ENCODE results near the gene ADD3. TPM values are rescaled to one million over a fixed set of nuclear protein-coding genes. Genes with fewer than 3 reads are reported as not detected.

ADD3 gene
- total and polyA plus RNA-seq, 2 of the 13 experiments (the other 11 are each of a cell fraction or from before 2014, with no cell fraction given), result 44.7 to 57.5 TPM

DNA sequence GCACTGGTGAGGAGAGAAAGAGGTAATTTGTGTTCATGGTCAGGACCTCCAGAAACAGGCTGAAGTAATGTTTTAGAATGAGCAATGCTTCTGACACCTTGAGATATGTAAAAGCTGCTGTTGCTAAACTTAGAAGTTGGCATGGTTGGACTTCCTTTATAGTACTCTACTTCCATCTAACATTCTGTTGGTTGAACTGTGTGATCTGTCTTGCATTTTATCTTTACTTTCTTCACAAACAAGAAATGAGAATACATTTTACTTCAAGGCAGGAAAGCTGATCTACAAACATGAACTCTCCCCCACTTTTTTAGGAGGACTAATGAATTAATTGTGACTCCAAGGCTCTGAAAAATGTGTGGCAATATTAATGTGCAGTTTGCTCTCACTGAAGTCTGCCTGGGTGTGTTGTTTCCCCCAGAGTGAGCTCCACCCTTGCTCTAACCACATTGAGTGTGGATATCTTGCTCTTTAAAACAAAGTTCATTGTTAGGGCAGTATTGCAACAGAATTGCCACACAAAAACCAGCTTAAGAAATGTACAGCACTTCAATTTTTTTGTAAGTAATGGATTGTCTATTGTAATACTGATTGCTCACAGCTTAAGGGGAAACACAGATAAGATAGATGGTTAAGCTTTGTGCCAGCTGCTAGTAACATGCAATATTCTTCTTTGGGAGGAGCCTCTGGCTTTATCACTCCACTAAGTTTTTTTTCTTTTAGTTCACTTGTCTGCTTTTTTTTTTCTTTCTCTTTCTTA, 69.0 kb downstream of the ADD3 start (continued):
- TF ChIP-seq, protein P1, sequence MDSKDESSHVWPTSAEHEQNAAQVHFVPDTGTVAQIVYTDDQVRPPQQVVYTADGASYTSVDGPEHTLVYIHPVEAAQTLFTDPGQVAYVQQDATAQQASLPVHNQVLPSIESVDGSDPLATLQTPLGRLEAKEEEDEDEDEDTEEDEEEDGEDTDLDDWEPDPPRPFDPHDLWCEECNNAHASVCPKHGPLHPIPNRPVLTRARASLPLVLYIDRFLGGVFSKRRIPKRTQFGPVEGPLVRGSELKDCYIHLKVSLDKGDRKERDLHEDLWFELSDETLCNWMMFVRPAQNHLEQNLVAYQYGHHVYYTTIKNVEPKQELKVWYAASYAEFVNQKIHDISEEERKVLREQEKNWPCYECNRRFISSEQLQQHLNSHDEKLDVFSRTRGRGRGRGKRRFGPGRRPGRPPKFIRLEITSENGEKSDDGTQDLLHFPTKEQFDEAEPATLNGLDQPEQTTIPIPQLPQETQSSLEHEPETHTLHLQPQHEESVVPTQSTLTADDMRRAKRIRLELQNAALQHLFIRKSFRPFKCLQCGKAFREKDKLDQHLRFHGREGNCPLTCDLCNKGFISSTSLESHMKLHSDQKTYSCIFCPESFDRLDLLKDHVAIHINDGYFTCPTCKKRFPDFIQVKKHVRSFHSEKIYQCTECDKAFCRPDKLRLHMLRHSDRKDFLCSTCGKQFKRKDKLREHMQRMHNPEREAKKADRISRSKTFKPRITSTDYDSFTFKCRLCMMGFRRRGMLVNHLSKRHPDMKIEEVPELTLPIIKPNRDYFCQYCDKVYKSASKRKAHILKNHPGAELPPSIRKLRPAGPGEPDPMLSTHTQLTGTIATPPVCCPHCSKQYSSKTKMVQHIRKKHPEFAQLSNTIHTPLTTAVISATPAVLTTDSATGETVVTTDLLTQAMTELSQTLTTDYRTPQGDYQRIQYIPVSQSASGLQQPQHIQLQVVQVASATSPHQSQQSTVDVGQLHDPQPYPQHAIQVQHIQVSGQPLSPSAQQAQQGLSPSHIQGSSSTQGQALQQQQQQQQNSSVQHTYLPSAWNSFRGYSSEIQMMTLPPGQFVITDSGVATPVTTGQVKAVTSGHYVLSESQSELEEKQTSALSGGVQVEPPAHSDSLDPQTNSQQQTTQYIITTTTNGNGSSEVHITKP (CRISPR knock-in tag; IDR thresholded peaks at IDR 0.05; ENCODE audit: low read depth), result no peak
- no peak for TF ChIP-seq MBNL3 (CRISPR knock-in tag; conservative IDR thresholded peaks at IDR 0.05)
- TF ChIP-seq ZNF761 (CRISPR knock-in tag; conservative IDR thresholded peaks at IDR 0.05), result no peak
- TF ChIP-seq, protein P2, sequence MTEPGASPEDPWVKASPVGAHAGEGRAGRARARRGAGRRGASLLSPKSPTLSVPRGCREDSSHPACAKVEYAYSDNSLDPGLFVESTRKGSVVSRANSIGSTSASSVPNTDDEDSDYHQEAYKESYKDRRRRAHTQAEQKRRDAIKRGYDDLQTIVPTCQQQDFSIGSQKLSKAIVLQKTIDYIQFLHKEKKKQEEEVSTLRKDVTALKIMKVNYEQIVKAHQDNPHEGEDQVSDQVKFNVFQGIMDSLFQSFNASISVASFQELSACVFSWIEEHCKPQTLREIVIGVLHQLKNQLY (CRISPR knock-in tag; IDR thresholded peaks at IDR 0.05), result no peak
- no peak for TF ChIP-seq MAFF (IDR thresholded peaks at IDR 0.05; ENCODE audit: low read depth, low read length)
- TF ChIP-seq, protein P3, sequence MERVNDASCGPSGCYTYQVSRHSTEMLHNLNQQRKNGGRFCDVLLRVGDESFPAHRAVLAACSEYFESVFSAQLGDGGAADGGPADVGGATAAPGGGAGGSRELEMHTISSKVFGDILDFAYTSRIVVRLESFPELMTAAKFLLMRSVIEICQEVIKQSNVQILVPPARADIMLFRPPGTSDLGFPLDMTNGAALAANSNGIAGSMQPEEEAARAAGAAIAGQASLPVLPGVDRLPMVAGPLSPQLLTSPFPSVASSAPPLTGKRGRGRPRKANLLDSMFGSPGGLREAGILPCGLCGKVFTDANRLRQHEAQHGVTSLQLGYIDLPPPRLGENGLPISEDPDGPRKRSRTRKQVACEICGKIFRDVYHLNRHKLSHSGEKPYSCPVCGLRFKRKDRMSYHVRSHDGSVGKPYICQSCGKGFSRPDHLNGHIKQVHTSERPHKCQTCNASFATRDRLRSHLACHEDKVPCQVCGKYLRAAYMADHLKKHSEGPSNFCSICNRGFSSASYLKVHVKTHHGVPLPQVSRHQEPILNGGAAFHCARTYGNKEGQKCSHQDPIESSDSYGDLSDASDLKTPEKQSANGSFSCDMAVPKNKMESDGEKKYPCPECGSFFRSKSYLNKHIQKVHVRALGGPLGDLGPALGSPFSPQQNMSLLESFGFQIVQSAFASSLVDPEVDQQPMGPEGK (CRISPR knock-in tag; IDR thresholded peaks at IDR 0.05), result peak; percentile 41; the same call in 1 of the 2 replicates
- no peak for TF ChIP-seq SOX6 (IDR thresholded peaks at IDR 0.05)
- peak; percentile 97 for TF ChIP-seq SOX6 (CRISPR knock-in tag; IDR thresholded peaks at IDR 0.05)
- TF ChIP-seq, protein P4, sequence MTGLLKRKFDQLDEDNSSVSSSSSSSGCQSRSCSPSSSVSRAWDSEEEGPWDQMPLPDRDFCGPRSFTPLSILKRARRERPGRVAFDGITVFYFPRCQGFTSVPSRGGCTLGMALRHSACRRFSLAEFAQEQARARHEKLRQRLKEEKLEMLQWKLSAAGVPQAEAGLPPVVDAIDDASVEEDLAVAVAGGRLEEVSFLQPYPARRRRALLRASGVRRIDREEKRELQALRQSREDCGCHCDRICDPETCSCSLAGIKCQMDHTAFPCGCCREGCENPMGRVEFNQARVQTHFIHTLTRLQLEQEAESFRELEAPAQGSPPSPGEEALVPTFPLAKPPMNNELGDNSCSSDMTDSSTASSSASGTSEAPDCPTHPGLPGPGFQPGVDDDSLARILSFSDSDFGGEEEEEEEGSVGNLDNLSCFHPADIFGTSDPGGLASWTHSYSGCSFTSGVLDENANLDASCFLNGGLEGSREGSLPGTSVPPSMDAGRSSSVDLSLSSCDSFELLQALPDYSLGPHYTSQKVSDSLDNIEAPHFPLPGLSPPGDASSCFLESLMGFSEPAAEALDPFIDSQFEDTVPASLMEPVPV (CRISPR knock-in tag; IDR thresholded peaks at IDR 0.05), result no peak
- peak; percentile 67; the same call in 1 of the 2 replicates for TF ChIP-seq NR2F2 (IDR thresholded peaks at IDR 0.05; ENCODE audit: borderline replicate concordance, low read depth)
- TF ChIP-seq, protein P5, sequence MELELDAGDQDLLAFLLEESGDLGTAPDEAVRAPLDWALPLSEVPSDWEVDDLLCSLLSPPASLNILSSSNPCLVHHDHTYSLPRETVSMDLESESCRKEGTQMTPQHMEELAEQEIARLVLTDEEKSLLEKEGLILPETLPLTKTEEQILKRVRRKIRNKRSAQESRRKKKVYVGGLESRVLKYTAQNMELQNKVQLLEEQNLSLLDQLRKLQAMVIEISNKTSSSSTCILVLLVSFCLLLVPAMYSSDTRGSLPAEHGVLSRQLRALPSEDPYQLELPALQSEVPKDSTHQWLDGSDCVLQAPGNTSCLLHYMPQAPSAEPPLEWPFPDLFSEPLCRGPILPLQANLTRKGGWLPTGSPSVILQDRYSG (CRISPR knock-in tag; IDR thresholded peaks at IDR 0.05), result no peak
- no peak for TF ChIP-seq CCDC6 (CRISPR knock-in tag; IDR thresholded peaks at IDR 0.05)
- no peak for TF ChIP-seq PAX8 (CRISPR knock-in tag; IDR thresholded peaks at IDR 0.05; ENCODE audit: borderline replicate concordance)
- no peak for TF ChIP-seq SNRNP70 (IDR thresholded peaks at IDR 0.05; ENCODE audit: low read depth, low read length)
- no peak for TF ChIP-seq HNRNPLL (IDR thresholded peaks at IDR 0.05; ENCODE audit: low read depth, low read length, poor library complexity, severe bottlenecking)
- no peak for TF ChIP-seq SAP130 (CRISPR knock-in tag; IDR thresholded peaks at IDR 0.05; ENCODE audit: low read depth)
- TF ChIP-seq, protein P6, sequence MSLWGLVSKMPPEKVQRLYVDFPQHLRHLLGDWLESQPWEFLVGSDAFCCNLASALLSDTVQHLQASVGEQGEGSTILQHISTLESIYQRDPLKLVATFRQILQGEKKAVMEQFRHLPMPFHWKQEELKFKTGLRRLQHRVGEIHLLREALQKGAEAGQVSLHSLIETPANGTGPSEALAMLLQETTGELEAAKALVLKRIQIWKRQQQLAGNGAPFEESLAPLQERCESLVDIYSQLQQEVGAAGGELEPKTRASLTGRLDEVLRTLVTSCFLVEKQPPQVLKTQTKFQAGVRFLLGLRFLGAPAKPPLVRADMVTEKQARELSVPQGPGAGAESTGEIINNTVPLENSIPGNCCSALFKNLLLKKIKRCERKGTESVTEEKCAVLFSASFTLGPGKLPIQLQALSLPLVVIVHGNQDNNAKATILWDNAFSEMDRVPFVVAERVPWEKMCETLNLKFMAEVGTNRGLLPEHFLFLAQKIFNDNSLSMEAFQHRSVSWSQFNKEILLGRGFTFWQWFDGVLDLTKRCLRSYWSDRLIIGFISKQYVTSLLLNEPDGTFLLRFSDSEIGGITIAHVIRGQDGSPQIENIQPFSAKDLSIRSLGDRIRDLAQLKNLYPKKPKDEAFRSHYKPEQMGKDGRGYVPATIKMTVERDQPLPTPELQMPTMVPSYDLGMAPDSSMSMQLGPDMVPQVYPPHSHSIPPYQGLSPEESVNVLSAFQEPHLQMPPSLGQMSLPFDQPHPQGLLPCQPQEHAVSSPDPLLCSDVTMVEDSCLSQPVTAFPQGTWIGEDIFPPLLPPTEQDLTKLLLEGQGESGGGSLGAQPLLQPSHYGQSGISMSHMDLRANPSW (CRISPR knock-in tag; IDR thresholded peaks at IDR 0.05; ENCODE audit: borderline replicate concordance), result no peak

All from HepG2 (cell line).